ENCODE results near the gene BRD1. TPM values are rescaled to one million over a fixed set of nuclear protein-coding genes. Genes with fewer than 3 reads are reported as not detected.
A peak's percentile ranks its signal among the peaks of the same experiment; 100 is the strongest.

BRD1 gene
- total RNA-seq, 3 donors from 2014 or later (not counting 1 experiment from before 2014, with no cell fraction given): 126 to 154 (median 132) TPM

- Mint-ChIP-seq H3K4me1 (peaks cover 51 to 61% of the 10 kb centered on the region in 2 donors), H3K27me3 (ENCODE audit: low read depth in 2 of 2) (no peaks in the 10 kb centered on the region), H3K4me3 (no peak overlapping the region), H3K27ac (no peak overlapping the region), H3K36me3 (no peaks in the 10 kb centered on the region), H3K9me3 (peaks cover 0 to 2% of the 10 kb centered on the region in 2 donors)
- intact Hi-C loops (cut with micrococcal nuclease): loop anchor here (2.0 kb wide), 1 partner anchor 45 kb away; the partner anchor contains the start of gene BRD1
- Histone ChIP-seq H3K4me1 (ENCODE audit: control insufficient read depth, insufficient read depth, low read length) (peaks cover 55% of the 10 kb centered on the region), H3K27ac (ENCODE audit: low read length) (no peak overlapping the region), H3K9me3 (ENCODE audit: control insufficient read depth, insufficient read depth, low read length) (peaks cover 4% of the 10 kb centered on the region), H3K27me3 (ENCODE audit: control insufficient read depth, insufficient read depth, low read length) (no peaks in the 10 kb centered on the region), H3K36me3 (ENCODE audit: control insufficient read depth, insufficient read depth, low read length) (no peaks in the 10 kb centered on the region), H3K4me3 (ENCODE audit: low read length) (no peak overlapping the region)
- 96% methylated on average over 3 of the region's 4 CpGs for WGBS (ENCODE audit: insufficient coverage)
- no peak for ATAC-seq
- no peak for DNase-seq
- no peak for TF ChIP-seq CTCF (IDR thresholded peaks at IDR 0.05)
Observed at GRCh38 chr22:49871482-49871881, 43.8 kb upstream of the BRD1 start.

- peak overlapping the region; percentile 62 for H3K27ac ChIP-seq (ENCODE audit: low read length)
- no peaks in the 10 kb centered on the region for H3K36me3 ChIP-seq (ENCODE audit: control insufficient read depth, insufficient read depth, low read length)
- H3K27me3 ChIP-seq (ENCODE audit: control insufficient read depth, insufficient read depth, low read length): no peaks in the 10 kb centered on the region
- Mint-ChIP-seq H3K4me1 (peaks cover 62 to 70% of the 10 kb centered on the region in 2 donors), H3K9me3 (peaks cover 0 to 2% of the 10 kb centered on the region in 2 donors), H3K4me3 (peak overlapping the region; percentile 77), H3K27me3 (ENCODE audit: low read depth in 2 of 2) (no peaks in the 10 kb centered on the region), H3K27ac (peak overlapping the region; percentile 84 to 86), H3K36me3 (no peaks in the 10 kb centered on the region)
- intact Hi-C loops (cut with micrococcal nuclease): loop anchor here (2.0 kb wide), 2 partner anchors 15 to 43 kb away; partner anchors contain the start of gene BRD1
- DNase-seq (peak in 1 of 2 donors; percentile 81), ATAC-seq (peak; percentile 63 to 73 (median 65))
- peaks cover 4% of the 10 kb centered on the region for H3K9me3 ChIP-seq (ENCODE audit: control insufficient read depth, insufficient read depth, low read length)
- 52% methylated on average over 11 of the region's 14 CpGs for WGBS (ENCODE audit: insufficient coverage)
- H3K4me1 ChIP-seq (ENCODE audit: control insufficient read depth, insufficient read depth, low read length): peaks cover 55% of the 10 kb centered on the region
- TF ChIP-seq CTCF (IDR thresholded peaks at IDR 0.05): no peak
- no peak overlapping the region for H3K4me3 ChIP-seq (ENCODE audit: low read length)
Observed at GRCh38 chr22:49869845-49870712, 42.4 kb upstream of the BRD1 start.

- TF ChIP-seq CTCF (IDR thresholded peaks at IDR 0.05): no peak
- Mint-ChIP-seq H3K9me3 (peaks cover 0 to 2% of the 10 kb centered on the region in 2 donors), H3K4me3 (peak overlapping the region; percentile 69), H3K36me3 (no peaks in the 10 kb centered on the region), H3K4me1 (peaks cover 63 to 71% of the 10 kb centered on the region in 2 donors), H3K27me3 (ENCODE audit: low read depth in 2 of 2) (no peaks in the 10 kb centered on the region), H3K27ac (peak overlapping the region; percentile 84 to 86)
- Histone ChIP-seq H3K27ac (ENCODE audit: low read length) (peak overlapping the region; percentile 67), H3K9me3 (ENCODE audit: control insufficient read depth, insufficient read depth, low read length) (peaks cover 4% of the 10 kb centered on the region), H3K4me3 (ENCODE audit: low read length) (no peak overlapping the region), H3K4me1 (ENCODE audit: control insufficient read depth, insufficient read depth, low read length) (peaks cover 55% of the 10 kb centered on the region), H3K36me3 (ENCODE audit: control insufficient read depth, insufficient read depth, low read length) (no peaks in the 10 kb centered on the region), H3K27me3 (ENCODE audit: control insufficient read depth, insufficient read depth, low read length) (no peaks in the 10 kb centered on the region)
- DNase-seq (peak; percentile 33 to 53), ATAC-seq (peak; percentile 59 to 78 (median 62))
- WGBS (ENCODE audit: insufficient coverage): 50% methylated on average over 17 of the region's 17 CpGs
- intact Hi-C loops (cut with micrococcal nuclease): loop anchor here (2.0 kb wide), 1 partner anchor 14 kb away; no protein-coding TSS in a partner anchor
Observed at GRCh38 chr22:49869086-49869830, 41.6 kb upstream of the BRD1 start.

Data from natural killer cell (primary cell).